COLO668 (cell line): ENCODE measurements around the gene AR.

Experiments used
- DNase-seq: peaks from one replicate; lab custom pipeline; 2025; ENCODE audit not compliant: unreplicated experiment; lab: John Stamatoyannopoulos, UW

The AR gene

DNA sequence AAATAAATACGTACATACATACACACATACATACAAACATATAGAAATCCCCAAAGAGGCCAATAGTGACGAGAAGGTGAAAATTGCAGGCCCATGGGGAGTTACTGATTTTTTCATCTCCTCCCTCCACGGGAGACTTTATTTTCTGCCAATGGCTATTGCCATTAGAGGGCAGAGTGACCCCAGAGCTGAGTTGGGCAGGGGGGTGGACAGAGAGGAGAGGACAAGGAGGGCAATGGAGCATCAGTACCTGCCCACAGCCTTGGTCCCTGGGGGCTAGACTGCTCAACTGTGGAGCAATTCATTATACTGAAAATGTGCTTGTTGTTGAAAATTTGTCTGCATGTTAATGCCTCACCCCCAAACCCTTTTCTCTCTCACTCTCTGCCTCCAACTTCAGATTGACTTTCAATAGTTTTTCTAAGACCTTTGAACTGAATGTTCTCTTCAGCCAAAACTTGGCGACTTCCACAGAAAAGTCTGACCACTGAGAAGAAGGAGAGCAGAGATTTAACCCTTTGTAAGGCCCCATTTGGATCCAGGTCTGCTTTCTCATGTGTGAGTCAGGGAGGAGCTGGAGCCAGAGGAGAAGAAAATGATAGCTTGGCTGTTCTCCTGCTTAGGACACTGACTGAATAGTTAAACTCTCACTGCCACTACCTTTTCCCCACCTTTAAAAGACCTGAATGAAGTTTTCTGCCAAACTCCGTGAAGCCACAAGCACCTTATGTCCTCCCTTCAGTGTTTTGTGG, 180.7 kb downstream of the AR start:
- DNase-seq: no peak

DNA sequence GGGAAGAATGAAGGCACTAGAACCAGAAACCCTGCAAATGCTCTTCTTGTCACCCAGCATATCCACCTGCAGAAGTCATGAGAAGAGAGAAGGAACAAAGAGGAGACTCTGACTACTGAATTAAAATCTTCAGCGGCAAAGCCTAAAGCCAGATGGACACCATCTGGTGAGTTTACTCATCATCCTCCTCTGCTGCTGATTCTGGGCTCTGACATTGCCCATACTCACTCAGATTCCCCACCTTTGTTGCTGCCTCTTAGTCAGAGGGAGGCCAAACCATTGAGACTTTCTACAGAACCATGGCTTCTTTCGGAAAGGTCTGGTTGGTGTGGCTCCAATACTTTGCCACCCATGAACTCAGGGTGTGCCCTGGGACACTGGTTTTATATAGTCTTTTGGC, 181.7 kb downstream of the AR start:
- no peak for DNase-seq

DNA sequence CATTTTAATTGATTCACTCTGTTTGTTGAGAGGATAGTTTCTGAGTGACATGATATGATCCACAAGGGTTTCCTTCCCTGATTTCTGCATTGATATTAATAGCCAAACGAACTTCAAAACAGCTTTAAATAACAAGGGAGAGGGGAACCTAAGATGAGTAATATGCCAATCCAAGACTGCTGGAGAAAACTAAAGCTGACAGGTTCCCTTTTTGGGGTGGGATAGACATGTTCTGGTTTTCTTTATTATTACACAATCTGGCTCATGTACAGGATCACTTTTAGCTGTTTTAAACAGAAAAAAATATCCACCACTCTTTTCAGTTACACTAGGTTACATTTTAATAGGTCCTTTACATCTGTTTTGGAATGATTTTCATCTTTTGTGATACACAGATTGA, 182.2 kb downstream of the AR start:
- no peak for DNase-seq

DNA sequence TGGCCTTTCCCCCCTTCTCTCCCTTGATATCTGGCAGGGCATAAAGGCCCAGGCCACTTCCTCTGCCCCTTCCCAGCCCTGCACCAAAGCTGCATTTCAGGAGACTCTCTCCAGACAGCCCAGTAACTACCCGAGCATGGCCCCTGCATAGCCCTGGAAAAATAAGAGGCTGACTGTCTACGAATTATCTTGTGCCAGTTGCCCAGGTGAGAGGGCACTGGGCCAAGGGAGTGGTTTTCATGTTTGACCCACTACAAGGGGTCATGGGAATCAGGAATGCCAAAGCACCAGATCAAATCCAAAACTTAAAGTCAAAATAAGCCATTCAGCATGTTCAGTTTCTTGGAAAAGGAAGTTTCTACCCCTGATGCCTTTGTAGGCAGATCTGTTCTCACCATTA, 183.8 kb downstream of the AR start:
- DNase-seq: no peak

DNA sequence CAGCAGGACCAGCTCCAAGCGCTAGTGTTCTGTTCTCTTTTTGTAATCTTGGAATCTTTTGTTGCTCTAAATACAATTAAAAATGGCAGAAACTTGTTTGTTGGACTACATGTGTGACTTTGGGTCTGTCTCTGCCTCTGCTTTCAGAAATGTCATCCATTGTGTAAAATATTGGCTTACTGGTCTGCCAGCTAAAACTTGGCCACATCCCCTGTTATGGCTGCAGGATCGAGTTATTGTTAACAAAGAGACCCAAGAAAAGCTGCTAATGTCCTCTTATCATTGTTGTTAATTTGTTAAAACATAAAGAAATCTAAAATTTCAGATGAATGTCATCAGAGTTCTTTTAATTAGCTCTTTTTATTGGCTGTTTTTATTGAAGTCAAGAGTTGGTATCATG, 186.5 kb downstream of the AR start:
- DNase-seq: no peak

DNA sequence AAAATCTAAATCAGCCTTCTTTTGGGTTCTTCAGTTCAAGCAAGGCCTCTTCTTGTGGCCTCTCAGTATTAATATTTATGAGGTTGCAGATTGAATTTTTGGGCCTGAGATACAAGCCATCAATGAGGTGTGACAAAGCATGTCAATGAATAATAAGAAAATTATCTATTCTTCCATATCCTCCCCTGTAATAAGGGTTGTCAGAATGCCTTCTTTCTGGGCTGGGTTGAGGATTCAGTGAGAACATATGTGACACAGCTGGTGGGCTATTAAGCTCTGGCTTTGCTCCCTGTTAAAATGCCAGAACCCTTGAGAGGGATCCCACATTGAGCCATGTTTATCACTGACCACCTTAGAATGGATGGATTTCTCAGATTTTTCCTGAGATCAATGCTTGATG, 187.2 kb downstream of the AR start:
- DNase-seq: no peak

DNA sequence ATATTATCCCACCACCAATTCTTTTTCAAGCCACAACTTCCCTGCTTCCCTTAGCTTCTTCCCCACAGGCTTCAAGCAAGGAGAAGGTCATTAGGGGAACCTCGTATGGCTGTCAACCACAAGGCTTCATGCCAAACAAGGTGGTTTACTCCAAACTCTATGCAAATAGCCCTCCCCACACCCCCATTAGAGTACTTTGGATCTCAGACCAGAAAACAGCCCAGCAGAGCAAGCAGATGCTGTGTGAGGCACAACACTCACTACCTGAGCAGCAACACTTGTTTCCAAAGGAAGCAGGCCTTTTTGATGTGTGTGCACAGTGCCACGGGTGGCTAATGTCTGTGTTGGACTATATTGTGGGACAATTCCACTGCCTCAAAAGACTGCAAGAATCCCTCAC, 189.0 kb downstream of the AR start:
- no peak for DNase-seq

DNA sequence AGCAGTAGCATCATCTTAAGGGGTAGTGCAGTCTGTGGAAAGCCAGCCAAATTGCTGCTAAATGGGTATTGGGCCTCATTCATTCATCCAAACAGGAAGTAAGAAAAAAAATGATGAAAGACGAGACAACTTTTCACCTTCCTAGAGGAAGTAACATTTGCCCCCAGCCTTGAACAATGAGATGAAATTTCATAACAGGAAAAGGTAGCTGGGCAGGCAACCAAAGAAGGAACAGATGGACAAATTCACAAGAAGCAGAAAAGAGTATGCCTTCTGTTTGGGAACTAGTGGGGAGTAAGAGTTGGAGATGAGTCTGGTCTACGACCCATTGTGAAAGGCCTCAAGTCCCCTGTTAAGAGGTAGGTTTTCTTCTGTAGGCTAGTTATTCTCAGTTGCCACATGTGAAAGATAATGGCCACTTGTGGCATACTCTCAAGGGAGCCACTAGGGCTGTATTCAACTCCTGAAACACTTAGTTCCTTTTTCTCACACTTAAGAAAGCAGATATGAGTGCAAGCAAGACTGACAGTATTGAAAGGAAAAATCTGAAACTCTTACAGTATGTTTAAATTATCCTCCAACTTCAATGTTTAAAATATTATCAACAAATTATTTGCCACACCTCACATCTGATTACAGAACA, 190.4 kb downstream of the AR start:
- no peak for DNase-seq

DNA sequence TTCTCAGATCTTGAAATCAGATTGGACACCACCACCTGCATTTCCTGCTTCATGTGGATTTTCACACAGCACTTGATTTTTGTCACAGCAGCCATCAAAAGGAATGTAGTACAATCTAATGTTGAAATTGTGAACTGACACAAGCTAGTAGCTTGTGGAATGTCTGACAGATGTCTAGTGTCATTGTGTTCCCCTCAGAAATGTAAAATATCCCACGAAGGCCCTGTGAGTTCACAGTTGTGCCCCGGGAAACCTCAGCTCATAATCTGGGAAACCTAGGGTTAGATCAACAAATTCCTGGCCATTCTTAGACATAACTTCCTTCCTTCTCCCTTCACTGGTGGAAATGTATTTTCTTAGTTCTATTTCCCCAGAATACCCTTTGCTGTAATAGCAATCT, 205.7 kb downstream of the AR start:
- DNase-seq: no peak

DNA sequence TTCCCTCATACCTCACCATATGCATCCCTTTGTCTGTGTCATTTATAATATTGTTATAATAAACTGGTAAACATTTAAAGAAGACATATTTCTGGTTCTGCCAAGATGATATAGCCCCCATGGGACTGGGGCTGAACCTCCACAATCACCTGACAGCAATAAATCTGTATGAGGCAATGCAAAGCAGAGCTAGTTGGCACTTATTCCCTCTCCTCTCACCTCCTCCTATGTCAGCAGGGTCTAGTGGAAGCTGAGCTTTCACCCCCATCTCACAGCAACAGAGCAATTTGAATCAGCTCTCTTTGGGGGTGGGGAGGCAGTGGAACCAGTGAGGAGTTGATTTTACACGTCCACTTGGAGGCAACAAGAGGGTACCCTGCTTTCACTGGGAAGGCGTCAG, 206.9 kb downstream of the AR start:
- DNase-seq: no peak

DNA sequence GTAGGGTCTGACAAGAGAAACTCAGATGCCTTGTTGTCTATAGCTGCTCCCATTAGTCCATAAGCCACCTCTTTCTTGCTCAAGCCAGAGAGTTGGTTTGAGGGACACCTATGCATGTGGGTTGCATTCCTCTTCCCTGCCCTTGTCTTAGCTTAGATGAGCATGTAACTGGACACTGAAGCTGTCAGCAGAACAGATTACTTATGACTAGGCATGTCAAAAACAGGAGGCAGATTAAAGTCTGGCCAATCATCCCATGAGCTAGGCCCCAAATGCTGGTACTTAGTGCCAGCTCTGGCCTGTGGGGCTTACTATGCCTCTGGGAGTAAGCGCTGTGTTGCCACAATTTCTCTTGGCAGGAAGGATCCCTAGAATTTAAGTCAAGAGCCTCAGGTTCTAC, 215.2 kb downstream of the AR start:
- DNase-seq: no peak

DNA sequence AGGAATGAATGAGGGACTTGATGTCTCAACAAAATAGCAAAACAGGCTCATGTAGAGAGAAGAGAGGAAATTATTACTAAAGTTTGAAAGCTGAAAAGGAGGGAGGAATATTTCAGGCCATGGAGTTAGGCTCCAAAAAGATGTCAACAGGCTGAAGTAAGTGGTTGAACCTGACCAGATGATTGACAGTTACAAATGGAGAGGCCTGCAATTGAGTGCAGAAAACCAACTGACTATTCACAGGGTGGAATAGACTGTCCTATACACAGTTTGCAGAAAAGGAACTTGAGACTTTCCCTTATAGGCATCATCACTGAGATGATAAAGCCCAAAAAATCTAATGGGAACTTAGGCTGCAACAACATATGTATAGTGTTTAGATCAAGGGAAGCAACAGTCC, 233.3 kb downstream of the AR start:
- no peak for DNase-seq

DNA sequence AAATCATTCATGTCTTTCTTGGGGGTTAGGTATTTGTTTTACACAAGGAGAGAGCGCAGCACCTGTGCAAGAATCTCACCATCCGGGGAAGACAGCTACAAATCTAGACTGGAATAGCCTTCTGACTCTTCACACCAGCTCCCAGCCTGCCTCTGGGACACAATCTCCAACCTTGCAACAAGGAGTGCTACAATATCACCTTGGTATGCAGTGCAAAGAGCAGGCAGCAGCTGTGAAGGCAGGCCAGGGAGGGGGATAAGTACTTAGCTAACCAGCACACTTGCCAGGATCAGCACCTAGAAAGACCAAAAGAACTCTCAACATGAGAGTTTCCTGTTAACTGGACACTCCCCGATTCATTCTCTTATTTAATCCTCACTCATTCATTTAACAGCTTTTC, 235.3 kb downstream of the AR start:
- DNase-seq: no peak
